Esophagus muscularis mucosa (tissue), 4 donors: ENCODE data around the gene SLC2A3.
"Not testable (repeated sequence)": the region's sequence is repeated elsewhere in the genome, so short reads cannot be mapped to it uniquely, and the experiment has no call there.

Source experiments
- CTCF ChIP-seq, 3 experiments: fragments of 200-600 bp in 2 of 3; fragments of 450-650 bp in 1 of 3; sonication (generic) in 2 of 3; IDR thresholded peaks; one replicate each; pipeline ENCODE4 v1.5.1; 2017 to 2019; ENCODE audit warnings: antibody characterized with exemption in 3 of 3, mild to moderate bottlenecking in 2 of 3, moderate library complexity in 1 of 3
- EP300 ChIP-seq: sonication (generic); formaldehyde crosslinking; IDR thresholded peaks from one replicate; pipeline ENCODE4 v1.6.1; 2017; ENCODE audit warnings: antibody characterized with exemption
- POLR2A ChIP-seq: fragments of 450-650 bp; IDR thresholded peaks from one replicate; pipeline ENCODE4 v1.6.1; 2017; ENCODE audit warnings: antibody characterized with exemption, moderate library complexity, mild to moderate bottlenecking, low read depth
- POLR2AphosphoS5 ChIP-seq, 2 donors: sonication (generic); formaldehyde crosslinking; IDR thresholded peaks; one replicate each; pipeline ENCODE4 v1.6.1; 2017; ENCODE audit warnings: antibody characterized with exemption in 2 of 2

GRCh38 chr12:7944760-7945159, 8.8 kb upstream of the SLC2A3 start:
- TF ChIP-seq CTCF (IDR thresholded peaks at IDR 0.05); POLR2AphosphoS5 (IDR thresholded peaks at IDR 0.05); EP300; POLR2A: not testable (repeated sequence)
